ENCODE results near the gene C1orf105.

- no peak for TF ChIP-seq CTCF (IDR thresholded peaks at IDR 0.05)
- no peak for TF ChIP-seq EZH2 (IDR thresholded peaks at IDR 0.05)
- TF ChIP-seq EZH2phosphoT487 (IDR thresholded peaks at IDR 0.05) = no peak
Observed at GRCh38 chr1:172478485-172478884, 58.0 kb downstream of the C1orf105 start.

Measured in neural progenitor cell (in vitro differentiated cells).